Brain microvascular endothelial cell (primary cell): ENCODE results near the gene CDH22.

Experiments
- DNase-seq: peaks from one replicate; pipeline ENCODE4 v3.0.0-alpha.2; 2020
- H3K27ac ChIP-seq: fragments of 250-450 bp; sonication (Bioruptor Pico); 2 replicates; pipeline ENCODE4 v1.5.1; 2020; ENCODE audit warnings: mild to moderate bottlenecking, moderate library complexity
- H3K27me3 ChIP-seq: fragments of 250-450 bp; sonication (Bioruptor Pico); replicated peaks from 2 replicates; pipeline ENCODE4 v1.5.1; 2020; ENCODE audit warnings: mild to moderate bottlenecking
- H3K36me3 ChIP-seq: fragments of 250-450 bp; sonication (Bioruptor Pico); replicated peaks from 2 replicates; pipeline ENCODE4 v1.5.1; 2020; ENCODE audit warnings: mild to moderate bottlenecking
- H3K4me3 ChIP-seq: 2 replicates; pipeline ENCODE4 v1.5.1; 2011; ENCODE audit warnings: low read depth, mild to moderate bottlenecking, control low read depth, low read length, moderate library complexity
- CTCF ChIP-seq: IDR thresholded peaks from 2 replicates; pipeline ENCODE4 v1.5.1; 2011; ENCODE audit warnings: low read depth, mild to moderate bottlenecking, moderate library complexity, low read length, control low read depth, inconsistent platforms; ENCODE audit errors: missing control alignments
- in situ Hi-C: cut with HindIII; loops from 2 replicates; pipeline ENCODE4 v1.10.0; 2017; ENCODE audit warnings: low sequenced_read_pairs, low pct_ligation_motif_present

CDH22 gene

GRCh38 chr20:46240881-46241280 is 67.4 kb downstream of the CDH22 start:
- Histone ChIP-seq H3K27ac (no peak overlapping the region), H3K4me3 (no peak overlapping the region), H3K36me3 (no peaks in the 10 kb centered on the region), H3K27me3 (peaks cover 7% of the 10 kb centered on the region)
- DNase-seq: no peak
- in situ Hi-C loops: no loop called here
- TF ChIP-seq CTCF: no peak

DNA sequence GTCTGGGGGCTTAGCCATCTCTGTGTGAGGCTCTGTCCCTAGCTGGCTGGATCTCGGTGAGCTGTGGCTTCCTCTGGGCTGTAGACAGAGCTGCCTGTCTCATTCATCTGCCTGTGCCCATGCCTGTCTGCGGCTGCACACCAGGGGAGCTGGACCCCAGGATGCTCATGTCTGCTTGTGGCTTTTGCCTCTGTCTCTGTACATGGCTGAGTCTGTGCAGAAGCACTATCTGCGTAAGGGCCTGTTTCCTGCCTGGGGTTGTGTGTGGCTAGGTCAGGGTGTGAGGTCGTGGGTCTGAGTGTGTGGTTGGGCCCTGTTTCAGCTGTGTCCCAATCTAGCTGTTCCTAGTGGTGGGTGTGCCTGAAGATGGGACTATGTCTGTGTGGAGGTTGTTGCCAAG is 68.2 kb downstream of the CDH22 start:
- TF ChIP-seq CTCF: no peak
- in situ Hi-C loops: no loop called here

DNA sequence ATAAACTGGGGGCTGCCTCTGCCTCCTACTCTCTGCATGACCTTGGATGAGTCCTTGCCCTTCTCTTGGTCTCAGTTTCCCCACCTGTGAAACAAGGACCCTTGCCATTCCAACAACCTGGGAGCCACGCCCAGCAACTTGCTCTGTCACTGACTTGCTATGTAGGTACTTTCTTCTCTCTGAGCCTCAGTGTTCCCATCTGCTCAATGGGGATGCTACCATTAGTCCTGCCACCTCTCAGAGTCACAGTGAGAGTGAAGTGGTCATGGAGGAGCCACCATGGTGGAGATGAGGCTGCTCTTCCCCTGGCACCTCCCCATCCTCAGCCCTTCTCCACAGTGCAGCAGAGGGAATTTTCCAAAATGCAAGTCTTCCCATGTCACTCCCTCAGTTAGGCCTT is 70.6 kb downstream of the CDH22 start:
- in situ Hi-C loops: no loop called here
- Histone ChIP-seq H3K27me3 (peaks cover 3% of the 10 kb centered on the region), H3K27ac (no peak overlapping the region)

More for the DNA sequence above, 68.2 kb downstream of the CDH22 start:
- DNase-seq: no peak
- Histone ChIP-seq H3K4me3 (no peak overlapping the region), H3K27me3 (peaks cover 3% of the 10 kb centered on the region), H3K27ac (no peak overlapping the region), H3K36me3 (no peaks in the 10 kb centered on the region)

DNA sequence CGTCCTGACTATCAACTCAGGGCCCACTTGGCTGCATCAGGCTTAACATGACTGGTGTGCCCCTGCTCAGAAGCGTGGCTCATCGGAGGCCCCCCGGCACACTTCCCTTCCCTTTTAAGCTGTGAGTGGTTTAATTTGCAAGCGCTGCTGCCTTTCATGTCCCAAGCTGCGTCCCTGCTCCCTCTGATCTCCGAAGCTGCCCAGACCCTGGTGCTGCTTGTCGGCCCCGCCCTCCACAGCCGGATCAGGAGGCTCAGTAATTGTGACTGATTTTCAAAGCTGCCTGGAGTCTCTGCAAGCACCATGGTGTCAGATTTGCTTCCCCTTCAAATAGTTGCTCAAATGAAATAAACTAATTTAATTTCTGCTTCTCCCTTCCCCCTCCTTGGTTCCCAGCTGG is 71.1 kb downstream of the CDH22 start:
- Histone ChIP-seq H3K27ac (no peak overlapping the region), H3K27me3 (peaks cover 3% of the 10 kb centered on the region), H3K36me3 (no peaks in the 10 kb centered on the region), H3K4me3 (no peak overlapping the region)
- in situ Hi-C loops: no loop called here
- DNase-seq: no peak
- no peak for TF ChIP-seq CTCF

More for the DNA sequence above, 70.6 kb downstream of the CDH22 start:
- no peak for TF ChIP-seq CTCF
- DNase-seq: no peak
- H3K4me3 ChIP-seq: no peak overlapping the region
- H3K36me3 ChIP-seq: no peaks in the 10 kb centered on the region

DNA sequence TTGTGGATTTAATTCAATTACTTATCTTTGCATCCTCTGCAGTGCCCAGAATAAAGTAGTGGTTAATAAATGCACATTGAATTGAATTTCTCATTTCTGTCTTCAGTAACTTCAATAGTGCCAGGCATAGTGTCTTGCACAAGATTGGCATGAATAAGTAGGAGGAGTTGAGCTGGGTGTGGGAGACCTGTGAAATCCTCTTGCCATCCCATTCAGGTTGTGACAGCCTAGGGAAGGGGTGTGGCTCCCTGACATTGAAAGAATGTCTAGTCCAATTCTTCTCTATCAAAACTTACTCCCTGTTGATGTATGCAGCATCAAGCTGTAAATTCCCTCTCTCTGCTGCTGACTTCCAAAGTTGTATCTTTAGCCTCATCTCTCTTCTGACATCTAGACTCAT is 73.2 kb downstream of the CDH22 start:
- H3K27ac ChIP-seq: no peak overlapping the region
- in situ Hi-C loops: no loop called here
- DNase-seq: no peak
- no peak overlapping the region for H3K4me3 ChIP-seq
- H3K27me3 ChIP-seq: peaks cover 3% of the 10 kb centered on the region
- no peak for TF ChIP-seq CTCF
- H3K36me3 ChIP-seq: no peaks in the 10 kb centered on the region

GRCh38 chr20:46233701-46234100 is 74.6 kb downstream of the CDH22 start:
- peaks cover 3% of the 10 kb centered on the region for H3K27me3 ChIP-seq
- DNase-seq: no peak
- H3K36me3 ChIP-seq: no peaks in the 10 kb centered on the region
- TF ChIP-seq CTCF: no peak
- no peak overlapping the region for H3K4me3 ChIP-seq
- in situ Hi-C loops: no loop called here
- H3K27ac ChIP-seq: no peak overlapping the region
